Limb (tissue), 2 donors: ENCODE measurements around the gene TPPP.
"Not testable (repeated sequence)": the region's sequence is repeated elsewhere in the genome, so short reads cannot be mapped to it uniquely, and the experiment has no call there.

ENCODE experiments used
- DNase-seq, 2 donors: peaks; one replicate each; pipeline ENCODE4 v3.0.0-alpha.2; 2016; ENCODE audit errors: extremely low spot score in 2 of 2

Gene TPPP

GRCh38 chr5:694042-694431 is 885 bp upstream of the TPPP start:
- DNase-seq: not testable (repeated sequence)

GRCh38 chr5:692529-693041 is 567 bp downstream of the TPPP start:
- DNase-seq: peak in 1 of 2 donors; percentile 53

DNA sequence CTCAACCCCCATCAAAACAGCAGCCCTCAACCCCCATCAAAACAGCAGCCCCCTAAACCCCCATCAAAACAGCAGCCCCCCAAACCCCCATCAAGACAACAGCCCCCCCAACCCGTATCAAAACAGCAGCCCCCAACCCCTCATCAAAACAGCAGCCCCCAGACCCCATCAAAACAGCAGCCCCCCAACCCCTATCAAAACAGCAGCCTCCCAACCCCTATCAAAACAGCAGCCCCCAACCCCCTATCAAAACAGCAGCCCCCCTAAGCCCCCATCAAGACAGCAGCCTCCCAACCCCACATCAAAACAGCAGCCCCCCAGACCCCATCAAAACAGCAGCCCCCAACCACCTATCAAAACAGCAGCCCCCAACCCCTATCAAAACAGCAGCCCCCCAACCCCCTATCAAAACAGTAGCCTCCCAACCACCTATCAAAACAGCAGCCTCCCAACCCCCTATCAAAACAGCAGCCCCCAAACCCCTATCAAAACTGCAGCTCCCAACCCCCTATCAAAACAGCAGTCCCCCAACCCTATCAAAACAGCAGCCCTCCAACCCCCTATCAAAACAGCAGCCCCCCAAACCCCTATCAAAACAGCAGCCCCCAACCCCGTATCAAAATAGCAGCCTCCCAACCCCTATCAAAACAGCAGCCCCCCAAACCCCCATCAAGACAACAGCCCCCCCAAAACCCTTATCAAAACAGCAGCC is 1.2 kb downstream of the TPPP start:
- peak in 1 of 2 donors; percentile 2 for DNase-seq

DNA sequence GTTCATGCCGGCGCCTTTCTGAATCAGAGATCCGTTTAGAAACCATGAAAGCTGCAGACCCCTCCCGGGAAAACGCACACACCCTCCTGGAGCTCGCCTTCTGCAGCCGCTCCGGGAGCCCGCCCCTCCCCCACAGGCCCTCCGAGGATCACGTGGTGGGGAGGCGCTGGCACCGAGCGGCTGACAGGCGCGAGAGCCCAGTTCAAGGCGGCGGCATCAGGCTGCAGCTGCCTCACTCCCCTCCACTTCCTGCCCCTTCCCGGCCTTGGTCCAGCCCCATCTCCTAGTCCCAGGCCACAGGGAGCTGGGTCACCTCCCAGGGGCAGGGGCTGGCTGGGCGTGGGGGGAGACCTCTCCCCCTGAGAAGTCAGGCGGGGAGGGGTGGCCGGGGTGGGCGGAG is 2.1 kb downstream of the TPPP start:
- DNase-seq: not testable (repeated sequence)

DNA sequence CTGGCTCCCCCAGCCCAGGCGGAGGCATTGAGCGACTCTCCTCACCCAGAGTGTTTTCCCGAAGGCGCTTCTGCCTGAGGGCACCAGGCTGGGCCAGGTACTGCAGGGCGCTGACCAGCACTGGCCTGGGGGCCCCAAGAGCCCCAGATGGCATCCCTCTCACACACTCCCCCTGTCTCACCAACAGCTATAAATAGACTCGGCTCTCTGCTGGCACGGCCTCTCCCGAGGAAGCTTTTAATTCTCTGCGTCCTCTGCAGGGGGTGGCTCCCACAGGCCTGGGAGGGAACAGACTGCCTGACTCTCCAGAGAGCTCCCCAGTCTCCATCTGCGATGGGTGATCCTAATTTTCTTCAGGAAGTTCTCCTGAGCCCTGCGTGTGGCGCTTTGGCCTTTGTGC is 2.9 kb downstream of the TPPP start:
- DNase-seq: not testable (repeated sequence)

GRCh38 chr5:688348-689010 is 4.7 kb downstream of the TPPP start:
- DNase-seq: peak in 1 of 2 donors; percentile 26

DNA sequence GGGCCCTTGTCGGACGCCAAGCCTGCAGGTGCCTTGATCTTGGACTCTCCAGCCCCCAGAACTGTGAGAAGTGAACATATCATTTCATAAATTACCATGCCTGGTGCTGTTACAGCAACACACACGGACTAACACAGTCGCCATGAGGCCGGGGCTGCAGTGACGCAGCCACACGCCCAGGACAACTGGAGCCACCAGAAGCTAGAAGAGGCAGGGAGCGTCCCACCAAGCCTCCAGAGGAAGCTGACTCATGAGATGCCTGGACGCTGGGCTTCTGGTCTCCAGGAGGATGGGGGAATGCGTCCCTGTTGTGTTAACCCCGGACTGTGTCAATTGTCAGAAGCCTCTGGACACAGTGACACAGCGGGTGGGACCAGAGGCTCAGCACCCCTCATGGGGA is 6.2 kb downstream of the TPPP start:
- DNase-seq: peak in 1 of 2 donors; percentile 12

GRCh38 chr5:686172-686523 is 7.0 kb downstream of the TPPP start:
- DNase-seq: peak in 1 of 2 donors; percentile 9

DNA sequence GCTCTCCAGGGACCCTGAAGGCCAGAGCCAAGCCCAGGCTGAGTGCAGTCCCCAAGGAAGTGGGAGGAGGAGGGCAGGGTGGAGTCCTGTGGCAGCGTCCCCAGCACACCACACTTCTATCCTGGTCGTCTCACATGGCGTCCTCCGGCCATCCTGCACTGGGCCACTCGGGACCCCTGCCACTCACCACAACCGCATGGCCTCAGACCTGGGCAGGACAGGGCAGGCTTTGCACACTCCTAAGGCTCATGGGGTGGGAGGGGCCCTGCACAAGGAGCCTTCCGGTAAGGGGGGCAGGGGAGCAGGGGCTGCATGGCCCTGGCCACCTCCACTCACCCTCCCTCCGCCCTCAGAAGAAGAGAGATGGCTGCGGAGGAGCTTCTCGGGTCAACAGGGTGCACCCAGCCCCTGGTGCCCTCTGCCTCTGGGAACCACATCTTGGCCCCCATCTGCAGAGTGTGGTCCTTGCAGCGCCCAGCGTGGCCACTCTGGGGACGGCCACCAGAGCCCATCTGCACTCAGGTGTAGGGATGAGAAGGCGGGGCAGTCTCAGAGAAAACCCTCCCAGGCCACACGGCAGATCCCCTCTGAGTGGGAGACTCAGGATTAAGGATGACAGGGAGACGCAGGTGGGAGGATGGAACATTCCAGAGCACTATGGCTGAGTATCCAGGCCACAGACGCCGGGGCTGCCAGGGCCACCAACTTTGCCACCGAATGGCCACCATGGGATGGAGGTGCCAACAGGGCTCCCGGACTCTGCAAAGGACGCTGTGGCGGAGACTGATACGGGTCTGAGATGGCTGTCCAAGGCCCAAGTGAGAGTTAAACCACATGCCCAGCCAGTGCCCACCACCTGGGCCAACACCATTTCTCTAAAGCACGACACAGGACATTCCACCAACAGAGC is 7.6 kb downstream of the TPPP start:
- DNase-seq: peak in 1 of 2 donors; percentile 14

GRCh38 chr5:684751-685216 is 8.4 kb downstream of the TPPP start:
- DNase-seq: peak in 1 of 2 donors; percentile 24

- DNase-seq: peak in 1 of 2 donors; percentile 29
Measured at GRCh38 chr5:683551-684481, 9.3 kb downstream of the TPPP start.

GRCh38 chr5:682651-683358 is 10.3 kb downstream of the TPPP start:
- DNase-seq: peak in 1 of 2 donors; percentile 20

GRCh38 chr5:682216-682615 is 10.9 kb downstream of the TPPP start:
- peak in 1 of 2 donors; percentile 4 for DNase-seq

- peak in 1 of 2 donors; percentile 18 for DNase-seq
Measured at GRCh38 chr5:681317-682191, 11.6 kb downstream of the TPPP start.

GRCh38 chr5:680836-681235 is 12.3 kb downstream of the TPPP start:
- DNase-seq: peak in 1 of 2 donors; percentile 9

- DNase-seq: not testable (repeated sequence)
Measured at GRCh38 chr5:680118-680795, 12.9 kb downstream of the TPPP start.

DNA sequence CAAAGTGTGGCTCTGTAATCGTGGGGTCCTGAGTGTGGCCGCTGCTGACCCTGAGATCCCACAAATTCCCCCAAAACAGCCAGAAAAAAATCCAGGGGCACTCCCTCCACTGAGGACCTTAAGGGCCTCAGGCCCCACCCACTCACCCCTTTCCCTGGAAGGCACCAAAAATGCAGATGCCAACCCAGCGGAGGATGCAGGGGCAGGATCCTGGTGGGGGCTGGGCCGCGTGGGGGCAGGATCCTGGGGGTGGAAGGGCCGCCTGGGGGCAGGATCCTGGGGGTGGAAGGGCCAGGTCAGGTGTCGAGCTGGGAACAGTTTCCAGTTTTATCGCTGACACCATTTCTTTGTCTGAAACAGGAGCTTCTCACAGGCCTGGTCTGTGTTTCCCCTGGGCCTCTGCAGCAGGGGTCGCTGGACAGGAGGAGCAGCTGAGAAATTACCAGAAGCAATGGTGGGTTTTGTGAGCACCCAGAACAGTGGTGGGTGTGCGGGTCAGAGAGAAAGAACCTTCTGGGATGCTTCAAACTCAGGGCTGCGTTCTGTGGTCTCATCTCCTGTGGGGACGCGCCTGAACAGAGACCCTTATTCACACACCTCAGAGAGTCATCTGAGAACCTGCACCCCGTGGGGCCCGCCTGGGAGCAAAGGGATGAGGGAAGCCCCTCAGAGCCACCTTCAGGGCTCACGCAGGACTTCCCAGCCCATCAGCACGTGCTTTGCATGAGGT is 13.8 kb downstream of the TPPP start:
- peak in 1 of 2 donors; percentile 19 for DNase-seq

DNA sequence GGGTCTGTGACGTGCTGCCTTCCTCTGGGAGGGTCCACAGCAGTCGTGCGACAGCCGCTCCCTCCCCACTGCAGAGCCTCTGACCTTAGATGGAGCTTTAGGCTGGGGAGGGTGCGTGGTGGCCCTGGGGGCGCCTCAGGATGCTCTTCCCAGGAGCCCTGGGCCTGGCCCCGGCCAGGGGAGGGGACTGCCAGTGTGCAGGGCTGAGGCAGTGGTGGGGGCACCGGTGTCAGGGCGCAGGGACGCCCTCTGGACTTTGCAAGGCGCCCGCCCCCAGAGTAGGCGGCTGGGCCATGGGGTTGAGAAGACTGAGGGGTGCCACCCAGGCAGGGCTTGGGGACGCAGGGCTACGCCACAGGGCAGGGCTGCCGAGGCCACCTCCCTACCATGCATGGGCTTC is 14.6 kb downstream of the TPPP start:
- peak in 1 of 2 donors; percentile 16 for DNase-seq
